OCI-LY7 (cell line): ENCODE results near the gene DNAH7. TPM values are rescaled to one million over a fixed set of nuclear protein-coding genes. Genes with fewer than 3 reads are reported as not detected.

ENCODE experiments used
- BruUV-seq: library from RNA; stranded (reverse); fragments of 400-500 nt; replicated peaks from 2 replicates; lab custom pipeline; 2021; lab: Mats Ljungman, UMichigan
- CTCF ChIA-PET: fragments of 300-600 bp; sonication (Branson Sonifier 250); formaldehyde crosslinking; loops from one replicate; lab custom pipeline; 2022; ENCODE audit warnings: antibody characterized with exemption; ENCODE audit not compliant: unreplicated experiment; lab: Charles Lee
- POLR2A ChIA-PET: fragments of 300-600 bp; sonication (Branson Sonifier 250); formaldehyde crosslinking; loops from one replicate; lab custom pipeline; 2022; ENCODE audit warnings: antibody characterized with exemption; lab: Charles Lee
- DNase-seq: peaks from one replicate; pipeline ENCODE4 v3.0.0-alpha.2; 2015; ENCODE audit warnings: low spot score
- H2AFZ ChIP-seq: fragments of 200-600 bp; sonication (generic), shearing (Covaris generic); 2 replicates; pipeline ENCODE4 v1.6.1; 2014; ENCODE audit warnings: mild to moderate bottlenecking, antibody characterized with exemption, low read length, moderate library complexity
- H3K27ac ChIP-seq: fragments of 200-600 bp; sonication (generic); 2 replicates; pipeline ENCODE4 v1.5.1; 2014; ENCODE audit warnings: mixed run types, low read depth, mild to moderate bottlenecking, moderate library complexity, low read length, inconsistent platforms; ENCODE audit not compliant: poor library complexity, severe bottlenecking
- H3K36me3 ChIP-seq: fragments of 200-600 bp; sonication (generic); 2 replicates; pipeline ENCODE4 v1.6.1; 2014; ENCODE audit warnings: mild to moderate bottlenecking, antibody characterized with exemption, low read length, moderate library complexity, mixed read lengths; ENCODE audit not compliant: insufficient read depth
- H3K4me1 ChIP-seq: fragments of 200-600 bp; sonication (generic); 2 replicates; pipeline ENCODE4 v1.5.1; 2014; ENCODE audit warnings: mild to moderate bottlenecking, low read length; ENCODE audit not compliant: insufficient read depth, poor library complexity, severe bottlenecking
- H3K4me2 ChIP-seq: fragments of 200-600 bp; sonication (generic); 2 replicates; pipeline ENCODE4 v1.6.1; 2014; ENCODE audit warnings: mild to moderate bottlenecking, low read length
- H3K4me3 ChIP-seq: fragments of 200-600 bp; sonication (generic); 2 replicates; pipeline ENCODE4 v1.5.1; 2014; ENCODE audit warnings: mild to moderate bottlenecking, low read depth, low read length; ENCODE audit not compliant: poor library complexity, severe bottlenecking
- H3K79me2 ChIP-seq: fragments of 200-600 bp; sonication (generic); 2 replicates; pipeline ENCODE4 v1.6.1; 2016; ENCODE audit warnings: low read depth, mild to moderate bottlenecking, low read length, moderate library complexity, mixed read lengths; ENCODE audit not compliant: insufficient read depth
- H3K9me2 ChIP-seq: fragments of 200-600 bp; sonication (generic); 2 replicates; pipeline ENCODE4 v1.6.1; 2016; ENCODE audit warnings: mild to moderate bottlenecking, low read length, mixed read lengths; ENCODE audit not compliant: insufficient read depth
- H3K9me3 ChIP-seq: fragments of 200-600 bp; sonication (generic); 2 replicates; pipeline ENCODE4 v1.6.1; 2014; ENCODE audit warnings: mild to moderate bottlenecking, mixed run types, low read length, mixed read lengths
- H4K20me1 ChIP-seq: fragments of 200-600 bp; sonication (generic); 2 replicates; pipeline ENCODE4 v1.6.1; 2014; ENCODE audit warnings: mild to moderate bottlenecking, antibody characterized with exemption, low read length, moderate library complexity, mixed read lengths; ENCODE audit not compliant: insufficient read depth
- CTCF ChIP-seq: fragments of 200-600 bp; sonication (generic); conservative IDR thresholded peaks from 2 replicates; pipeline ENCODE4 v1.5.1; 2014; ENCODE audit warnings: mild to moderate bottlenecking, antibody characterized with exemption, low read length, moderate library complexity, mixed read lengths
- EZH2phosphoT487 ChIP-seq: fragments of 200-600 bp; sonication (generic); IDR thresholded peaks from 2 replicates; pipeline ENCODE4 v1.6.1; 2018; ENCODE audit warnings: low read depth, borderline replicate concordance, mild to moderate bottlenecking, mixed run types, antibody characterized with exemption, low read length, moderate library complexity, mixed read lengths
- intact Hi-C: fragments of 100-400 bp; cut with micrococcal nuclease; formaldehyde crosslinking; loops from one replicate; pipeline ENCODE4 v1.10.0; 2022; ENCODE audit not compliant: unreplicated experiment
- total RNA-seq, 2 experiments: library from RNA; depleted of rRNA in 1 of 2; stranded (reverse); fragments of >200 nt in 1 of 2; shearing (Covaris generic) in 1 of 2; gene quantifications; 2 replicates each; pipeline ENCODE4 v1.2.3, GENCODE V29; 2014 to 2022

The DNAH7 gene
- total RNA-seq, 2 experiments from 2014 or later, result not detected

- H3K36me3 ChIP-seq, result no peaks in the 10 kb centered on the region
- H3K4me2 ChIP-seq, result no peak overlapping the region
- H4K20me1 ChIP-seq, result no peaks in the 10 kb centered on the region
- intact Hi-C loops, result no loop called here
- no peaks in the 10 kb centered on the region for H3K9me2 ChIP-seq
- TF ChIP-seq CTCF, result no peak
- TF ChIP-seq EZH2phosphoT487, result no peak
- H3K79me2 ChIP-seq, result no peaks in the 10 kb centered on the region
- DNase-seq, result no peak
- H3K4me1 ChIP-seq, result no peaks in the 10 kb centered on the region
- no peaks in the 10 kb centered on the region for H3K9me3 ChIP-seq
- no peak overlapping the region for H3K4me3 ChIP-seq
- ChIA-PET POLR2A (interaction anchor here (0.5 to 0.9 kb wide), 5 partner anchors 12 to 782 kb away, joined by 3 to 4 read pairs (median 4); no protein-coding TSS in a partner anchor), CTCF (no interaction called here)
- no TSS peak for BruUV-seq
- H3K27ac ChIP-seq, result no peak overlapping the region
- H2AFZ ChIP-seq, result no peak overlapping the region
Measured at GRCh38 chr2:195805283-195805976, 263.2 kb downstream of the DNAH7 start.

- H3K4me3 ChIP-seq, result no peak overlapping the region
- H2AFZ ChIP-seq, result no peak overlapping the region
- POLR2A ChIA-PET, result no interaction called here
- BruUV-seq, result no TSS peak
- TF ChIP-seq CTCF (no peak), EZH2phosphoT487 (no peak)
- DNase-seq, result no peak
- no peaks in the 10 kb centered on the region for H3K36me3 ChIP-seq
- no peaks in the 10 kb centered on the region for H3K79me2 ChIP-seq
- no peaks in the 10 kb centered on the region for H3K9me2 ChIP-seq
- no peaks in the 10 kb centered on the region for H4K20me1 ChIP-seq
- intact Hi-C loops, result no loop called here
- no peaks in the 10 kb centered on the region for H3K9me3 ChIP-seq
- CTCF ChIA-PET, result no interaction called here
- no peak overlapping the region for H3K27ac ChIP-seq
- H3K4me1 ChIP-seq, result no peaks in the 10 kb centered on the region
- H3K4me2 ChIP-seq, result no peak overlapping the region
Measured at GRCh38 chr2:195795879-195796278, 272.8 kb downstream of the DNAH7 start.

- no peaks in the 10 kb centered on the region for H4K20me1 ChIP-seq
- CTCF ChIA-PET, result no interaction called here
- no peak for DNase-seq
Measured at GRCh38 chr2:195793881-195794280, 274.8 kb downstream of the DNAH7 start.

More at GRCh38 chr2:195793881-195794280, 274.8 kb downstream of the DNAH7 start:
- TF ChIP-seq EZH2phosphoT487 (no peak), CTCF (no peak)
- Histone ChIP-seq H3K79me2 (no peaks in the 10 kb centered on the region), H3K9me2 (no peaks in the 10 kb centered on the region), H3K4me2 (no peak overlapping the region), H3K27ac (no peak overlapping the region), H3K4me1 (no peaks in the 10 kb centered on the region), H3K4me3 (no peak overlapping the region), H3K9me3 (no peaks in the 10 kb centered on the region), H2AFZ (no peak overlapping the region), H3K36me3 (no peaks in the 10 kb centered on the region)
- no TSS peak for BruUV-seq
- POLR2A ChIA-PET, result interaction anchor here (0.7 to 0.8 kb wide), 2 partner anchors 12 to 15 kb away, joined by 4 to 6 read pairs; no protein-coding TSS in a partner anchor
- intact Hi-C loops, result no loop called here
